HepG2 (cell line): ENCODE measurements around the gene OASL. TPM values are rescaled to one million over a fixed set of nuclear protein-coding genes. Genes with fewer than 3 reads are reported as not detected.

Experiments used
- ATF1 ChIP-seq: IDR thresholded peaks from 2 replicates; pipeline ENCODE4 v1.6.1; 2016; ENCODE audit warnings: mild to moderate bottlenecking, control low read depth
- ATF7-NPFF ChIP-seq: sonication (generic); formaldehyde crosslinking; IDR thresholded peaks from 2 replicates; pipeline ENCODE4 v1.8.1; 2023; ENCODE audit warnings: mild to moderate bottlenecking, low read depth, missing genetic modification reagents, moderate library complexity
- BCL6 ChIP-seq: IDR thresholded peaks from 2 replicates; pipeline ENCODE4 v1.6.1; 2016; ENCODE audit warnings: missing genetic modification reagents, missing compliant biosample characterization
- CBX5 ChIP-seq: sonication (generic); formaldehyde crosslinking; IDR thresholded peaks from 2 replicates; pipeline ENCODE4 v1.4.0; 2020; ENCODE audit warnings: missing genetic modification reagents, borderline replicate concordance
- CENPX ChIP-seq: sonication (generic); formaldehyde crosslinking; IDR thresholded peaks from 2 replicates; pipeline ENCODE4 v1.9.0; 2021; ENCODE audit warnings: mild to moderate bottlenecking, missing genetic modification reagents, moderate library complexity
- GPN1 ChIP-seq: sonication (generic); formaldehyde crosslinking; IDR thresholded peaks from 2 replicates; pipeline ENCODE4 v1.5.1; 2020; ENCODE audit warnings: missing genetic modification reagents, borderline replicate concordance
- HNRNPK ChIP-seq: fragments of 200-400 bp; formaldehyde crosslinking; IDR thresholded peaks from 2 replicates; pipeline ENCODE4 v1.6.1; 2018; ENCODE audit warnings: low read length, low read depth, moderate library complexity, mild to moderate bottlenecking; ENCODE audit not compliant: poor library complexity, severe bottlenecking
- HOMEZ ChIP-seq: IDR thresholded peaks from 2 replicates; pipeline ENCODE4 v1.6.1; 2016; ENCODE audit warnings: low read depth
- JARID2 ChIP-seq: sonication (generic); formaldehyde crosslinking; IDR thresholded peaks from 2 replicates; pipeline ENCODE4 v1.8.1; 2023; ENCODE audit warnings: missing genetic modification reagents, inconsistent platforms; ENCODE audit not compliant: insufficient replicate concordance
- STAT6 ChIP-seq: sonication (generic); formaldehyde crosslinking; IDR thresholded peaks from 2 replicates; pipeline ENCODE4 v1.4.0; 2020; ENCODE audit warnings: missing genetic modification reagents, mild to moderate bottlenecking, borderline replicate concordance
- TEAD3 ChIP-seq: optimal IDR thresholded peaks from 2 replicates; pipeline ENCODE3; 2016; ENCODE audit warnings: borderline replicate concordance
- TIGD3 ChIP-seq: sonication (generic); formaldehyde crosslinking; IDR thresholded peaks from 2 replicates; pipeline ENCODE4 v1.5.1; 2020; ENCODE audit warnings: mild to moderate bottlenecking, missing genetic modification reagents, borderline replicate concordance
- ZBTB26 ChIP-seq: IDR thresholded peaks from 2 replicates; pipeline ENCODE4 v1.6.1; 2016; ENCODE audit warnings: missing compliant biosample characterization, missing genetic modification reagents, borderline replicate concordance
- ZBTB33 ChIP-seq: sonication (generic); formaldehyde crosslinking; IDR thresholded peaks from 2 replicates; pipeline ENCODE4 v1.4.0; 2020; ENCODE audit warnings: missing genetic modification reagents
- ZNF180 ChIP-seq: sonication (generic); formaldehyde crosslinking; IDR thresholded peaks from 2 replicates; pipeline ENCODE4 v1.4.0; 2020; ENCODE audit warnings: low read depth, missing genetic modification reagents, borderline replicate concordance
- ZNF350 ChIP-seq: sonication (generic); formaldehyde crosslinking; IDR thresholded peaks from 2 replicates; pipeline ENCODE4 v1.4.0; 2020; ENCODE audit warnings: mild to moderate bottlenecking, low read depth, missing genetic modification reagents, borderline replicate concordance
- ZNF552 ChIP-seq: sonication (generic); formaldehyde crosslinking; IDR thresholded peaks from 2 replicates; pipeline ENCODE4 v1.9.0; 2022; ENCODE audit warnings: missing genetic modification reagents, mild to moderate bottlenecking, borderline replicate concordance
- ZNF569 ChIP-seq: sonication (generic); formaldehyde crosslinking; IDR thresholded peaks from 2 replicates; pipeline ENCODE4 v1.5.0; 2020; ENCODE audit warnings: mild to moderate bottlenecking, missing genetic modification reagents, moderate library complexity, borderline replicate concordance
- ZNF629 ChIP-seq: sonication (generic); formaldehyde crosslinking; conservative IDR thresholded peaks from 2 replicates; pipeline ENCODE4 v1.5.0; 2020; ENCODE audit warnings: missing genetic modification reagents
- ZNF720 ChIP-seq: sonication (generic); formaldehyde crosslinking; IDR thresholded peaks from 2 replicates; pipeline ENCODE4 v1.4.0; 2020; ENCODE audit warnings: missing genetic modification reagents
- ZSCAN20 ChIP-seq: sonication (generic); formaldehyde crosslinking; IDR thresholded peaks from 2 replicates; pipeline ENCODE4 v1.4.0; 2020; ENCODE audit warnings: missing genetic modification reagents, mild to moderate bottlenecking, borderline replicate concordance
- polyA plus RNA-seq, 8 experiments: library from polyadenylated mRNA; depleted of rRNA in 3 of 8; stranded (reverse) in 7 of 8; unstranded in 1 of 8; fragments of >200 nt; fragmentation: Illumina TruSeq in 4 of 8; extraction: Trizol in 4 of 8; gene quantifications; 2 replicates each; pipeline versions ENCODE4 v1.2.1 to v1.2.3, GENCODE V29; 2011 to 2016; ENCODE audit warnings: low read depth in 4 of 8, missing spikeins in 1 of 8, mixed read lengths in 1 of 8; ENCODE audit not compliant: insufficient read depth in 1 of 8
- total RNA-seq, 5 experiments: library from RNA; depleted of rRNA; stranded (reverse); fragments of >200 nt; fragmentation: Illumina TruSeq; extraction: Trizol; gene quantifications; 2 replicates each; pipeline ENCODE4 v1.2.3, GENCODE V29; 2016; ENCODE audit warnings: low read depth in 1 of 5

The OASL gene
- total and polyA plus RNA-seq, 2 of the 13 experiments (the other 11 are each of a cell fraction or from before 2014, with no cell fraction given): 0.11 to 0.22 TPM

- no peak for TF ChIP-seq TIGD3 (CRISPR knock-in tag)
- TF ChIP-seq GPN1 (CRISPR knock-in tag): no peak
- TF ChIP-seq ZNF720 (CRISPR knock-in tag): no peak
- no peak for TF ChIP-seq HOMEZ (CRISPR knock-in tag)
- TF ChIP-seq TEAD3 (CRISPR knock-in tag): peak; percentile 28
- TF ChIP-seq CBX5 (CRISPR knock-in tag): no peak
- TF ChIP-seq ATF7-NPFF (CRISPR knock-in tag): no peak
- no peak for TF ChIP-seq STAT6 (CRISPR knock-in tag)
- TF ChIP-seq HNRNPK: no peak
- TF ChIP-seq BCL6 (CRISPR knock-in tag): no peak
- 0 out of 2 replicates have a peak, but pooled peaks have one; percentile 19 for TF ChIP-seq ZBTB33
- no peak for TF ChIP-seq ZNF180 (CRISPR knock-in tag)
- peak; percentile 99 for TF ChIP-seq ZNF629 (CRISPR knock-in tag)
- TF ChIP-seq ZNF569 (CRISPR knock-in tag): no peak
- peak; percentile 22; the same call in 1 of the 2 replicates for TF ChIP-seq ZBTB26 (CRISPR knock-in tag)
- TF ChIP-seq ZNF350 (CRISPR knock-in tag): 0 out of 2 replicates have a peak, but pooled peaks have one; percentile 17
- no peak for TF ChIP-seq CENPX (CRISPR knock-in tag)
- no peak for TF ChIP-seq ATF1 (CRISPR knock-in tag)
- no peak for TF ChIP-seq ZSCAN20 (CRISPR knock-in tag)
- TF ChIP-seq ZNF552 (CRISPR knock-in tag): no peak
- no peak for TF ChIP-seq JARID2 (CRISPR knock-in tag)
Observed at GRCh38 chr12:120984351-120984898, 54.6 kb downstream of the OASL start (continued).
